B cell (primary cell): ENCODE results near the gene CAMK2D.

Experiments
- CTCF ChIP-seq: fragments of 200-600 bp; IDR thresholded peaks from one replicate; pipeline ENCODE4 v1.8.0; 2022; ENCODE audit warnings: antibody characterized with exemption, mild to moderate bottlenecking
- EZH2 ChIP-seq: IDR thresholded peaks from 2 replicates; pipeline ENCODE4 v1.6.1; 2012; ENCODE audit warnings: borderline replicate concordance, low read depth, mild to moderate bottlenecking, moderate library complexity, low read length; ENCODE audit not compliant: insufficient read depth, poor library complexity, severe bottlenecking

- TF ChIP-seq CTCF (no peak), EZH2 (no peak)
Measured at GRCh38 chr4:113436360-113436759, 325.2 kb downstream of the CAMK2D start.
